CD4-positive, alpha-beta T cell treated with Interleukin-6 at 100 ng/mL for 8 hours (primary cell): Measurements from ENCODE around the gene CUBN.

Experiments
- DNase-seq: peaks from one replicate; pipeline ENCODE4 v3.0.0-alpha.2; 2020; ENCODE audit warnings: mixed read lengths, low spot score

Gene CUBN

DNA sequence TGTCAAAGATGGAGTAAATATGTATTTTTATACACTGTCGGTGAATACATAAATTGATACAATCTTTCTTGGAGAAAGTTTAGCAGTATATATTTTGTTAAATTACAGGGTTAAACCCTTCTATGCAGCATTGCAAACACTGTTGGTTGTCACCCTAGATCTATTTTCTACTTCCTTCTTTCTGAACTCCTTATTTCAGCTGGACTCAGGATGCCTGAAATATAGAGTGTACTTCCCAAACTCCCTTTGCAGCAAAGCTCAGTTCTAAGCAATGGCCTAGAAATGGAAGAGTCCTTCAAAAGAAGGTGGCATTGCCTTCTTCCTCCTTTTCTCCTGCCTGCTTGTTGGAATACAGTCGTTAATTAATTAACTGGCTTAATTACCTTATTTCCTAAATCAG, 20.6 kb downstream of the CUBN start:
- DNase-seq: no peak

DNA sequence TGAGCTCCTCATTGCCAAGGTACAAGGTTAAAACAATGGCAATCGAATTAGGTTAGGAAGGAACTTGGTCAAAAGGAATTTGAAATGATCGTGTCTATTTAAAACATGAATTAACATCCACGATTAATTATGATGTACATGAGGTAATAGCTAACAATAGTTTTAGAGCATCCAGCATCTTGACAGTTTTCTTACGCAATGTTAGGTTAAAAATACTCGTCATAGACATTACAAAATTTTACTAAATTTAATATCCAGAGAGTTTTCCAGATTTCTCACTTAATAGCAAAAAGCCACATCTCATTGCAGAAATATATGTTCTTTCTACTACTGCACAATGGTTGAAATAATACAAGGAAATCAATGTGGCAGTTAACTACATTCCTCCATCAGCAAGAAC, 22.6 kb downstream of the CUBN start:
- DNase-seq: no peak

DNA sequence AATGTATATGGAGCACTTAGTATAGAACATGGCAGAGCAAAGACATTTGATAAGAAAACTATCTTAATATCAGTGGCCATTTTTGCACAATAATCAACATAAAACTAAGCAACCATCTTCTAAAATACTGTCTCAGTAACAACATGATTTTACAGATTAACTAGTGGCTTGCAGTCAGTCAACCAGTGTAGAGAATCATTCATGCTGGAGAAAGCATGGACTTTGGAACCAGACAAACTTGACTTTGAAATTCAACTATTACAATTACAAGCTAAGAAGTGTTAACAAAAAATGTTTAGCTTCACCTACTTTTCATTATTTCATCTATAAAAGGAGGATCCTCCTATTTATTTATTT, 27.7 kb downstream of the CUBN start:
- no peak for DNase-seq

DNA sequence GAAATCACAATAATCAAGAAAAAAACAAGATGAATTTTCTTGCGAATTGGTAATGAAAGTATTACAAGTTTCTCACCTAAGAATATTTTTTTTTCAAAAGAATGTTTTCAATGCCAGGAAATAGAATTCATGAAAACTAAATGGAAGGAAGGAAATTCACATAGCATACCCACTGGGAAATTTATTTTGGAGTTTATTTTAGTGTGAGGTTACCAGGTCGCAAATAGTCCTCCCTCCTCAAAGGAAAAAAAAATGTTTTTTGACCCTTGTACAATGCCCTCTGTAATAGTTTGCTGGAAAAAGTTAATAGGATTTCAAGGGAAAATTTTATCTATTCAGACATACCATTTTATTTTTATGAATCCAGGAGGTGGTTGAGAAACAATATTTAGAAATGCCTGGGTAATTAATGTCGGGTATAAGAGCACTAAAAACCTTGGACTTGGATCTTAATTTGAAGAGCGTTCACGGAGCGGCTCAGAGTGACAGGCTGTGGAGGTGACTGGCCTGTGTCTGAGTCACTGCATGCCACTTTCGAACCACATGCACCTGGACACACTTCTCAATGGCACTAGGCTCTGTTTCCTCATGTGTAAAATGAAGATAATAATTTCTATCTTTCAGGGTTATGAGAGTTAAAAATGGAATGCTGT, 28.2 kb downstream of the CUBN start:
- no peak for DNase-seq

DNA sequence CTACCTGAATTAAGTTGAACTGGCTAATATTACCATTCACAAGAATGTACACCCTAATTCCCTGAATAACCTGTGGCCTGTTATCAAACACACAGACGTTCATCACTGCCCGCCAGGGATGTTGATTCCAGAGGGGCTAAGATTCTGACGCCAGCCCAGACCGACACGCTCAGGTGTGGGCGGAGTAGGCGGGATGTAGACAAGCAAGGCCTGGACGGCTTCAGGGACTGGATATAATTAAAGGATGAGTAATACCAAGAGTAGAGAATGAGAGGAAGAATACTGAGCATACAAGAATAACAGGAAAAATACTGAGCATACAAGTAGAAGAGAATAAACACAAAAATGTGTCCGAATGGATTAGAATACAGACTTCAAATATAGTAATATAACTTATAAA, 29.0 kb downstream of the CUBN start:
- no peak for DNase-seq

DNA sequence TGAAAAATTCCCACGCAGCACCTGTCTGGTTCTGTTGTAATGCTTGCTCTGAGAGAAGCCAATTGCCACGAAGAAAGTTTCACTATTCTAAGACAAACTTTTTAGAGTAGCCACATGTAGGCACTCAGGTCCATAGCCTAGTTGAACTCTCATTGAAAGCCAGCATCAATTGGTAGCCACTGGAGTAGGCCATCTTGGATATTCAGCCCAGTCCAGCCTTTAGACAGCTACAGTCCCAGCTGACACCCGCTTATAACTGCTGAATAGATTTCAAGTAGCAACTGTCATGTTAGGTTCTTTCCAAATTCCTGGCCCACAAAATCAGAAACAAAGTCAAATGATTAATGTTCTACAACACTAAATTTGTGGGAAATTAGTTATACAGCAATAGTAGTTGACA, 31.6 kb downstream of the CUBN start:
- no peak for DNase-seq

DNA sequence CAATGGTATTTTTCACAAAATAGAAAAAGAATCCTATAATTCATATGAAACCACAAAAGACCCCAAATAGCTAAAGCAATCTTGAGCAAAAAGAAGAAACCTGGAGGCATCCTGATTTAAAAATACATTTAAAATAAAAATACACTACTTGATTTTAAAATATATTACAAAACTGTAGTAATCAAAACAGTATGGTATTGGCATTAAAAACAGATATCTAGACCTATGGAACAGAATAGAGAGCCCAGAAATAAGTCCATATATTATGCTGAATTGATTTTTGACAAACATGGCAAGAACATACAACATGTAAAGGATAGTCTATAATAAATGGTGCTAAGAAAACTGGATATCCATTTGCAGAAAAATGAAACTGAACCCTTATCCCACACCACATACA, 34.8 kb downstream of the CUBN start:
- no peak for DNase-seq

DNA sequence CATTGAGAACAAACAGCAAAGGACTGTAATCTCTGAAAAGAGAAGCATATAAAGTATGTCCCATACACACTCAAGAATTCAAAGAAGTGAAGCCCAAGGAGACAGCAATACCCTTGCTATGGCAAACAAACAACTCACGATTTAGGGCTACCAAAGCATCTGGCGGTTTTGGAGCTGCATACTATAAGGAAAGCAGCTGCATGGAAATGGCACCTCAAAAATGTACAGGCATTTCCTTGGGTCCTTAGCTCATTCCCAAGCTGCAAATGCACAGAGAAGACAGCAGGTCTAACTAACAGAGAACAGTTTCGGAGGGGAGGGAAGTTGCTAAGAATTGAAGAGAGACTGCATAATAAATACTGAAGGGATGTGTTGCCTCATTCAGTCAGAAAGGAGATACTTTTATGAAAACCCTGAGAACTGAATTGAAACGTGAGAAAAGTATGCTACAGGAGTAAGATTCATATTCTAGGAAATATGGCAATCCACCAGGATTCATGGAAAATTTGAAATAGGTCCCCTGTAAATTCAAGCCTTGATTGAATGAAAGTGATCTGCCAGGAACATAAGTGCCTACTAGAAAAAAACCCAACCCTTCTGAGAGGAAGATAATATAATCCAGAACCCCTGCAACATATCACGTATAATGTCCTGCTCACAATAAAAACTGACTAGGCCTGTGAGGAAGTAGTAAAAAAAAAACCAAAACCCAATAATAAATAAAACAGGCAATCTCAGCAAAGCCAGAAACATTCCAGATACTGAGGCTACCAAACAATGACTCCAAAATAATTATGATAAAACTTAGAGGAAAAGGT, 36.4 kb downstream of the CUBN start:
- DNase-seq: no peak

DNA sequence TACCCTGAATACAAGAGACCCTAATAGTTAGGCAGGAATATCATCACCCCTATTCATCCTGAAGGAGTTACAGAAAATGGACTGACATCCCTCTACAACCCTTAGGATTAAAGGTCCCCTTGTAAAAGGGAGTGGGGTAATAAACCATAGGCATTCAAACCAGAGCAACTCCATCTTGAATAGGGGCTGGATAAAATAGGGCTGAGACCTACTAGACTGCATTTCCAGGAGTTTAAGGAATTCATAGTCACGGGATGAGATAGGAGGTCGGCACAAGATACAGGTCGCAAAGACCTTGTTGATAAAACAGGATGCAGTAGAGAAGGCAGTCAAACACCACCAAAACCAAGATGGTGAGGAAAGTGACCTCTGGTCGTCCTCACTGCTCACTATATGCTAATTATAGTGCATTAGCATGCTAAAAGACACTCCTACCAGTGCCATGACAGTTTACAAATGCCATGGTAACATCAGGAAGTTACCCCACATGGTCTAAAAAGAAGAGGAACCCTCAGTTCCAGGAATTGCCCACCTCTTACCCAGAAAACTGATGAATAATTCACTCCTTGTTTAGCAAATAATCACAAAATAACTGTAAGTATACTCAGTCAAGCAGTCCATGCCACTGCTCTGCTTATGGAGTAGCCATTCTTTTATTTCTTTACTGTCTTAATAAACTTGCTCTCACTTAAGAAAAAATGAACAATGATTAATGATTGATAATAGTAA, 37.2 kb downstream of the CUBN start:
- DNase-seq: no peak

DNA sequence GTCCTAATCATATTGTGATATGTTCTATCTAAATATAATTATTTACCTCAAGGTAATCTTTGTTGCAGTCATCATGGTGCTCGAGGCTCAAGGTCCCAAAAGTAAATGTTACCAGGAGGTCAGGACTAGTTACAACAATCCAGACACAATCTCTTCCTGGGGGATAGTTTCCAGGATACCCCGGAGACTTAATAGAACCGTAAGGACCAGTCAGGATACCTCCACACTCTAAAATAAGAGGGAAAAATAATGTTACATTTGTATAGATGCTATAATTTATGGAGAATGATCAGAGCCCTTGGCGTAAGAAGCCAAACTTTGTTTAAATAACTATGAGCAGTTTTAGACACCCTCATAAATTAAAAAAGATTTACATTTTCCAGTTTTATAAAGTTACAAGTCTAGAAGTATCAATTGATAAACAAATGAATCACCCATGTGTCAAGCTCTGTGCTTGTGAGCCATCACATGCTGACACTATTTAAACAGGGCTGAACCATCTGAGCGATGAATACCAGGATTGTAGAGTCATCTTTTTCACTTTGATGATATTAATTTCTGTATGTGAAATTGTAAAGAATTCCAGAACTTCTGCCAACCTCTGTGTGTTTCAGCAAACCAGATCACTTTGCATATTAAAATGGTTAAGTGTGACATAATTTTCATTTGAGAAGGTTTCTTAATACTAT, 41.3 kb downstream of the CUBN start:
- no peak for DNase-seq

DNA sequence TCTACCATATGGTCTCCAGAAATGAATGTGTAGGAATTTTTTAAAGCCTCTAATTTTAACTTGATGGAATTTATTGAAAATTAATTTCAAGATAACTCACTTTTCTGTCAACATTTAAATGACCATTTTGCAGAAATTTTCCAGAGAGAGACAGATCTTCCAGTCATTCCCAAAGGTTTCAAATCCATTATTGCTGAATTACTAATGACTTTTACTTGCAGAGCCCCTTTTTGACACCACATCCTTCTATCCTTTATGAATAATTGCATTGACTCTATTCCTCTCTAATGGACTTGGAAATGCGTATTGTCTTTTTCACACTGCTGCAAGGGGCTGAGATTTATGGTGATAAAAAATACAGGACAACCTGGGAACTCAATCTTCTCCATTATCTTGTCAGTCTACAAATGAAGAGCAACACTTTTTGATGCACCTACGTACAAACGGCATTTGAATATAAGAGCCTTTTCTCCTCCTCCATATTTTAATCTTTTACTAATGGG, 42.7 kb downstream of the CUBN start:
- no peak for DNase-seq

DNA sequence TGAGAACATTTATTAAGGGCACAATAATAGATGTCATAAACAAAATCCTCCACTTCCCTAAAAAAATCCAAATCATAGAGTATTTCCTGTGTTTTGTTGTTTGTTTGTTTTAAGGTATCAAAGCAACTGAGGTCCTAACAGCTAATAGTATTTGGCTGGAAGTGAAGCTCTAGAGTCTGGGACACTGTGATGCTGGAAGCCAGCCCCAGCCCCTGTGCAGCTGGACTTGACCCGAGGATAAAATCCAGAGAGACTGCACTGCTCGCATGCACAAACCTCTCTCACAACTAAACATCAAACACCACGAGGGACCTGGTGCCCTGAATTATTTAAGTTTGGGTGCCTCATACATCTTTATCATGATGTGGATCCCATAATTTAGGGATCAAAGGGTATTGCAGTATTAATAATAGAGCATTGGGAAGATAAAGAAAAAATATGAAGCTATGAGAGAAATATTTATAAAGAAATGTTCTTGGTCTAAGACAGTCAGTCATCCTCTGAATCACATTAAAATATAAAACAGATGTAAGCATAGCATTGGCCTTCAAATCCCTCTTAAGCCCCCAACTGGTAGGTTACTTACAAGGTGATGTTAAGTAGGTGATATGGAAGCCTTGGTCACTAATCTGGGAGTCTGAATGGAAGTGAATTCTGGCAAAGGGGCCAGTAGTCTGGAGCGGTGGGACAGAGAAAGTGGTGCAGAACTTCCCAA, 44.4 kb downstream of the CUBN start:
- DNase-seq: no peak

DNA sequence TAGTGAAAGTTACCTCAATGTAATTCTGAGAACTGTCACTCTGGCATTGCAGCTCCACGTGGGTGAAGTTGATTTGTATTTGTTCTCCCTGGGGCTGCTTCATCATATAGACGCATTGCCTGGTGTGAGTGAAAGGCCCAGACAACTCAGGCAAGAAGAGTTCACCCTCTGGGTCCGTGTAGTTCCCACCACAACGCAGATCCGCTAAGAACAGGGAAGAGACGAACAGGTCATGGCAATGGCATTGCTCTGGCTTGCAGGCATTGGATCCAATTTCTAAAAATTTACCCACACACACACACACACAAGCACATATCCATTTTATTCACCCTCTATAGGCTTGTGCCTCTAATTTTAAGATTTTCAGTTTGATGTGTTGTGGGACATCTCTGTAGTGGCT, 45.4 kb downstream of the CUBN start:
- DNase-seq: no peak

DNA sequence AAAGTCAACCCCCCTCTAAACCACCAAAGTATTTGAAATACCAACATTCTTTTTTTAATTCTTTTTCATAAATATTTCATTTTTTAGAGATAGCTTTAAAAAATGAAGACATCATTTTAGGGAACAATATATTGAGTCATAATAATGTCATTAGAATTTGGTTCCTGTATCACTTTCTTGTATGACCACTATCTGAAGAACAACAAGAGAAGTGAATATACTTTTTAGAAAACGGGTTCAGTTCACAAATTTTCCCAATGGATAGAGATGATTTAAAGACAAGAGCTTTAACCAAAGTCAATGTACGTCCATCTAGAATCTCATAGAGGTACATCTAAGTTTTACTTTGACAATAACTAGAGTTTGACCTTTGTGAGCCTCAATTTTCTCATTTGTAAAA, 48.2 kb downstream of the CUBN start:
- no peak for DNase-seq

DNA sequence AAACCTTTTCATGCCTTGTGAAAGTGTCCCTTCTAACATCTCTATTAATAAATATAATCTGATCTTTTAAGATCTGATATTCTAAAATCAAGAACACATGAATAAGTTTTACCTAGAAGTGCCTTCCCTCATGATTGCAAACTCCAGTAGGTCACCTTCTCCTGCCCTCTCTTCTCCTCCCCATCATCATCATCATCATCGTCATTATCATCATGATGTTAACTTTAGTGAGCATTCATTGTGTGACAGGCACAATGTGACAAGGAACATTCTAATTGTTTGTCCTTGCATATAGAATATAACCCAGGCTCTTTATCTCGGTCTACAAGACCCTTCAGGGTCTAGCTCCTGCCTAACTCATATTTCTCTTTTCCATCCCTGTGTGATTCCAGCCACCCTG, 51.7 kb downstream of the CUBN start:
- no peak for DNase-seq

DNA sequence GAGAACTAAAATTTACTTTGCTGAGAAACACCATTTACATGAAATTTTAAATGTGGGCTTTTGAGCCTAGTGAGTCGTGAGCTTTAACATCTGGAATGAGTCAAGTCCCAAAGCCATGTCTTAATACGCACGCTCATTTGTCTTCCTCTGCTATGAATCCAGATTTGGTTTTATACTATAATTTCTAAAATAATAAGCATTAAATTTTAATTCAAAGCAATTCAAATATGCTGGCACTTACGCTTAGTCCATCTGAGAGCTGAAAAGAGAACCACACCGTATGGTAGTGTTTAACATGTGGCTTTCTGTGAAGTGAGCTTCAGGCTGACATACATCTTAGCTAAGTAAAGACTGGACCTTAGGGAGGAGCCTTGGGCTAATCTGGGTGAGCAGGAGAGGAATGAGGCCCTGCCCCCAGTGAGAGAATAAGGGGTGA, 52.2 kb downstream of the CUBN start:
- no peak for DNase-seq

DNA sequence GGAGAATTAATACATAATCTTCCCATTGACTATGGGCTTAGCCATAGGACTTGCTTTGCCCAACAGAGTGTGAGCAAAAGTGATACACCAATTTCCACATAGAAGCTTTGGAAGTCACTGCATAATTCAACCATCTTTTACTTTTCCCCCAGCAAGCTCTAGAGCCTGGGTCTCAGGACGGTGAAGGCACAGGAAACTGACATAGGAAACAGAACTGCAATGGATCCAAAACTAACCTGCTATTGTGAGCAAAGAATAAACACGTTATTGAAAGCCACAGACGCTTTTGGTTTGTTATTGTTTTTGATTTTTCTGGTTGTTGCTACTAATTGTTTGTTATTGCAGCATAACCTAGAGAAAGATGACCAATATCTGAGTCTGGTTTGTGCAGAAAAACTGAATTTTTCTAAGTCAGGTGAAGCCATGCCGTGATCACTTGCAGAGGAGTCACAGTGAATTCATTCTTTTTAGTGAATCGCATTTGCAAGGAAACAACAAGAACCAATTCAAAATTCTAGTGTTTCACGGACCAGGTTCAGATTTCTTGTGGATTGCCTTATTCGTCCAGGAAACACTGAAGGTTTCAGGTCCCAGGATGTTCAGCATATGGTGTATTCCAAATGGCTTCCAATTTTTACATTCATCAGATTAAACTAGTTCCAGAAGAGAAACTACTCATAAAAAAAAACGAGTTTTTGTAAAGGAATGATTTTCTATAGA, 52.8 kb downstream of the CUBN start:
- DNase-seq: no peak

DNA sequence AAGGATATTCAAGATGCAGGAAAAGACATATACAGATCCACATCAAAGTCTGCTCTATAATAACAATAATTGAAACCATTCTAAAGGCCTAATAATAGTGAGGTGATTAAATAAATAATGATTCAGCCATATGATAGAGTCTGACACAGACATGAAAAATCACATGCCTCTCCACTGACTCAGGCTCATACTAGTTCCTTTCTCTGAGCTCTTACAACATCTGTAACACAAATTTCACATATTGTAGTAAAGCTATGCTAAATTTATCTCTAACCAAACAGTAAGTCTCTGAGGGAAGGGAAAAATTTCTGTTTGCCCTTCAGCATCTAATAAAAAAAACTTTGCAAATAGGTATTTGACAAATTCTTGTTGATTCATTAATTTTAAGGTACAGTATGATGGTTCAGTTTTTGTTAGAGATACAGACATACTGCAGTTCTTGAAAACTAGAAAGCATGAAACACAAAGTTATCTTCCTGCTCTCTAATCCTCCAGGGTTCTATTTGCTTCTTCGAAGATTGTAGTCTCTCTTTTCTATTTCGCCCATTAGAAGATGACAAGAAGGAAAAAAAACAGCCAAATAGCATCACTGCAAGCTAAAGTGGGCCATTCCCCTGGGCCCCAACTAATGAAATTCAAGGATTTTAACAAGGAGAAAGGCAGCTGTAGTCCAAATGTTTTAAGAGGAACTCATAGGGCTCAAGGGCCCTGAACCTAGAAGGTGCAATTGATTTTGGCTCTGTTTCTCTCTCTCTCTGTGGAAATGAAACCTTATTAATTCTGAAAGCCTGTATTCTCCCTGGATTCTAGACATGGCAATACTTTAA, 53.9 kb downstream of the CUBN start:
- DNase-seq: no peak

DNA sequence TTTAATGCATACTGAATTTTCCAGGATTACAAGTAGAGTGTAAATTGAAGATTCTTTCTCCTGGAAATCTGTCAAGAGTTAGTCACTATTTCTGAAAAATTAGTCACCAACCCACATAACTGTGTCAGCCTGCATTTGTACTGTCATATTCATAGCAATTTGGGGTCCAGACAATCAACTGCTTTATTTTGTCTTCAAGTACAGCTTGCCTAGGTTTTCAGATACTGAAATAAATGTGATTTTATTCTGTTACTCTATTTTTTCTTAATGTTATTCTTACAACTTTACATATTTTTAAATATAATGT, 55.1 kb downstream of the CUBN start:
- no peak for DNase-seq
